BE2C (cell line): ENCODE data around the gene SUN2.

Experiments used
- DNase-seq: peaks from one replicate; pipeline ENCODE4 v3.0.0-alpha.2; 2020
- H3K27me3 ChIP-seq: fragments of 250-450 bp; sonication (Bioruptor Pico); 2 replicates; pipeline ENCODE4 v1.5.1; 2020; ENCODE audit warnings: mild to moderate bottlenecking
- H3K36me3 ChIP-seq: fragments of 250-450 bp; sonication (Bioruptor Pico); 2 replicates; pipeline ENCODE4 v1.5.1; 2020; ENCODE audit warnings: mild to moderate bottlenecking
- H3K4me1 ChIP-seq: fragments of 250-450 bp; sonication (Bioruptor Pico); 2 replicates; pipeline ENCODE4 v1.5.1; 2020
- H3K4me3 ChIP-seq: 2 replicates; pipeline ENCODE4 v1.5.1; 2011; ENCODE audit warnings: low read depth, low read length
- H3K9me3 ChIP-seq: fragments of 250-450 bp; sonication (Bioruptor Pico); 2 replicates; pipeline ENCODE4 v1.5.1; 2020
- TF ChIP-seq, protein P1 (sequence below): IDR thresholded peaks from 2 replicates; pipeline ENCODE4 v1.5.1; 2012; ENCODE audit warnings: mild to moderate bottlenecking, low read depth, low read length

SUN2 gene

DNA sequence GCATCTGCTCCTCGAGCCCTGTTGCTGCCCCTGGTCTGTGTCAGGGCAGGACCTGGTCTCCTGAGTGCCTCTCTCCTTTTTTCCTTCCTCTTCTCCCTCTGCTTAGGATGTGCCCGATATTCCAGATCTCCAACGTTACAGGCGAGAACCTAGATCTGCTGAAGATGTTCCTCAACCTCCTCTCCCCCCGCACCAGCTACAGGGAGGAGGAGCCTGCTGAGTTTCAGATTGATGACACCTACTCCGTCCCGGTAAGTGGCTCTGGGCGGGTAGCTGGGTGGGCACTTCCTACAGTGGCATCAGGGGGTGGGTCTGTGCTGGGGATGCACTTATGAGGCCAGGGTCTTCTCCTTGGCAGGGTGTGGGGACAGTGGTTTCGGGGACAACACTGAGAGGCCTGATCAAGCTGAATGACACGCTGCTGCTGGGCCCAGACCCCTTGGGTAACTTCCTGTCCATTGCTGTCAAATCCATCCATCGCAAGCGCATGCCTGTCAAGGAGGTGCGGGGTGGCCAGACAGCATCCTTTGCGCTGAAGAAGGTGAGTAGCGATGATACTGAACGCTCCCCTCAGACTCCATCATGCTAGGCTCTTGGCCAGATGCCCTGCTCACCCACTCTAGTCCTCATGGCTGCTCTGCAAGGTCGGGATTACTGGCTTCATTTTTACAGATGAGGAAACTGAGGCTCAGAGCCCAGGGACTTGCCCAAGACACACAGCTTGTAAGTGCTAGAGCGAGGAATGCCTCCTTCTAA lies 29.7 kb downstream of the SUN2 start:
- peaks cover 93% of the 10 kb centered on the region for H3K36me3 ChIP-seq
- no peaks in the 10 kb centered on the region for H3K4me1 ChIP-seq
- DNase-seq, result no peak
- H3K4me3 ChIP-seq, result no peak overlapping the region
- TF ChIP-seq, protein P1, sequence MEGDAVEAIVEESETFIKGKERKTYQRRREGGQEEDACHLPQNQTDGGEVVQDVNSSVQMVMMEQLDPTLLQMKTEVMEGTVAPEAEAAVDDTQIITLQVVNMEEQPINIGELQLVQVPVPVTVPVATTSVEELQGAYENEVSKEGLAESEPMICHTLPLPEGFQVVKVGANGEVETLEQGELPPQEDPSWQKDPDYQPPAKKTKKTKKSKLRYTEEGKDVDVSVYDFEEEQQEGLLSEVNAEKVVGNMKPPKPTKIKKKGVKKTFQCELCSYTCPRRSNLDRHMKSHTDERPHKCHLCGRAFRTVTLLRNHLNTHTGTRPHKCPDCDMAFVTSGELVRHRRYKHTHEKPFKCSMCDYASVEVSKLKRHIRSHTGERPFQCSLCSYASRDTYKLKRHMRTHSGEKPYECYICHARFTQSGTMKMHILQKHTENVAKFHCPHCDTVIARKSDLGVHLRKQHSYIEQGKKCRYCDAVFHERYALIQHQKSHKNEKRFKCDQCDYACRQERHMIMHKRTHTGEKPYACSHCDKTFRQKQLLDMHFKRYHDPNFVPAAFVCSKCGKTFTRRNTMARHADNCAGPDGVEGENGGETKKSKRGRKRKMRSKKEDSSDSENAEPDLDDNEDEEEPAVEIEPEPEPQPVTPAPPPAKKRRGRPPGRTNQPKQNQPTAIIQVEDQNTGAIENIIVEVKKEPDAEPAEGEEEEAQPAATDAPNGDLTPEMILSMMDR, result no peak
- no peaks in the 10 kb centered on the region for H3K9me3 ChIP-seq
- no peaks in the 10 kb centered on the region for H3K27me3 ChIP-seq

DNA sequence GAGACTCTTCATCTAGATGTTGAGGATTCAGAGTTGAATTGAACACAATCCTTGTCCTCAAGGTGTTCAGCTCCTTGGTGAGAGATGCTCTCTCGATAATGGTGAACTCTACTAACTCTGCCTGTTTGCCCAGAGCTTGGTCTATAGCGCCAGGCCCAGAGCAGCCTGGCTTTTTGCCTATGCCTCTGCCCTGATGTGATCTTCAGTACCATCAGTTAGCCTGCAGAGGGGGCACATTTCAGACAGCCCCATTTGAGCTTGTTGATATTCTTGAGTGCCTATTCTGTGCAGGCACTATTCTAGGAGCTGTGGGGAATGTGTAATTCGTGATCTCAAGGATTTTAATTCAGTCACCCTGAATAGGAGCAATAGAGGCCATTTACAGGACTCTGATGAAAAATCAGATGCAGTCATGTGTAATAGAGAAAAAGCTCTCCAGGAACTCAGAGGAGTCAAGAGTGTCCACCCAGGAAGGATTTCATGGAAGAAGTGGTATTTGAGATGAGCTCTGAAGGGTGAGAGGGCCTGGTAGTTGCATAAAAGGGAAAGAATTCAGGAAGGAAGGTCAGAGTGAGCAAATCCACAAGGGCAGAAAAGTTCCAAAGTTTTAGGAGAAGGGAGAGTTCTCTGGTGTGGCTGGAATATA lies 30.7 kb downstream of the SUN2 start:
- peaks cover 91% of the 10 kb centered on the region for H3K36me3 ChIP-seq
- TF ChIP-seq, protein P1, result peak; percentile 75
- H3K4me1 ChIP-seq, result no peaks in the 10 kb centered on the region
- no peaks in the 10 kb centered on the region for H3K27me3 ChIP-seq
- no peaks in the 10 kb centered on the region for H3K9me3 ChIP-seq
- DNase-seq, result peak; percentile 57
- H3K4me3 ChIP-seq, result no peak overlapping the region

DNA sequence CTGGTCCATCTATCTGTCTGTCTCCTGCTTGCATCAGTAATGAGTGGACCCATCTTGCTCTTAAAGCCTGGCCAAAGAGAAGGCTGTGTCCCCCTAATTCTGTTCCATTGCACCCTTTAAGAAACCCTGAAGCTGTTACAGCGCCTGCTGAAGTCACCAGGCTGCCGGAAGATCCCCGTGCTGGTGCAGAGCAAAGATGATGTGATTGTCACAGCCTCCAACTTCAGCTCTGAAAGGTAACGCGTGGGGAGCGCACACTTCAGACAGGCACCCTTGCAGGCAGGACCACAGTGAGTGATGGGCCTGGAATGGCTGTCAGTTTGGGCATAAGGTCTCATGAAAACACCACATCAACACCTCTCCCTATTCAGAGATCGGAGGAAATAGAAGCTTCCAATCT lies 31.6 kb downstream of the SUN2 start:
- no peak for DNase-seq
- Histone ChIP-seq H3K9me3 (no peaks in the 10 kb centered on the region), H3K4me3 (no peak overlapping the region), H3K4me1 (no peaks in the 10 kb centered on the region), H3K27me3 (no peaks in the 10 kb centered on the region), H3K36me3 (peaks cover 83% of the 10 kb centered on the region)
- TF ChIP-seq, protein P1, result no peak

DNA sequence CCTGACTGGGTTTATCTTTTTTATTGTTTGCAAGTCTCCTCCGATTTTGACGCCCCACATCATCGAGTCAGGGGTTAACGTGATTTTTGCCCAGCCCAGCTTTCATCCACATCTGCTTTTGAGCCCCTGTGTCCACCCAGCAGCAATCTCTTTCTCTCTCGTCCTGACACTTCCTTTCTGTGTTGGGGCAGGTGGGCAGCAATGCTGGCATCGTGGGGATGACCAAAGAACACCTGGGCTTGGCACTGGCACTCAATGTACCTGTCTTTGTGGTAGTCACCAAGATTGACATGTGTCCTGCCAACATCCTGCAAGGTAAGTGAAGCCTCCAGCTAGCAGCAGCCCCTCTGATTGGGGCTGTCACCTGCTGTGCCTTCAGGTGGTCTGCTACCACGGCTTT lies 34.2 kb downstream of the SUN2 start:
- TF ChIP-seq, protein P1, result no peak
- no peaks in the 10 kb centered on the region for H3K9me3 ChIP-seq
- no peak for DNase-seq
- H3K4me3 ChIP-seq, result no peak overlapping the region
- no peaks in the 10 kb centered on the region for H3K27me3 ChIP-seq
- H3K4me1 ChIP-seq, result peaks cover 6% of the 10 kb centered on the region
- peaks cover 82% of the 10 kb centered on the region for H3K36me3 ChIP-seq

DNA sequence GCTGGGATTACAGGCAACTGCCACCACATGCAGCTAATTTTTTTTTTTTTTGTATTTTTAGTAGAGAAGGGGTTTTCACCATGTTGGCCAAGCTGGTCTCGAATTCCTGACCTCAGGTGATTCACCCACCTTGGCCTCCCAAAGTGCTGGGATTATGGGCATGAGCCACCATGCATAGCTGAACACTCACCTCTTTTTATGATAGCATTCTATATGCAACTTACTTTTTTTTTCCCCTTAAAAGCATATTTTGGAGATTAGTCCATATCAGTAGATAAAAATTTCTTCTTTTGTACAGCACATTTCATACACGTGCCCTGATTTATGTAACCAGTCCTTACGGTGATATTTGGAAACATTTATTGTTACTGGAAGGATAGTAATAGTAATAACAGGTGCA lies 35.4 kb downstream of the SUN2 start:
- no peak for DNase-seq
- Histone ChIP-seq H3K9me3 (no peaks in the 10 kb centered on the region), H3K4me3 (no peak overlapping the region), H3K4me1 (peaks cover 6% of the 10 kb centered on the region), H3K36me3 (peaks cover 78% of the 10 kb centered on the region), H3K27me3 (no peaks in the 10 kb centered on the region)
- TF ChIP-seq, protein P1, result no peak

DNA sequence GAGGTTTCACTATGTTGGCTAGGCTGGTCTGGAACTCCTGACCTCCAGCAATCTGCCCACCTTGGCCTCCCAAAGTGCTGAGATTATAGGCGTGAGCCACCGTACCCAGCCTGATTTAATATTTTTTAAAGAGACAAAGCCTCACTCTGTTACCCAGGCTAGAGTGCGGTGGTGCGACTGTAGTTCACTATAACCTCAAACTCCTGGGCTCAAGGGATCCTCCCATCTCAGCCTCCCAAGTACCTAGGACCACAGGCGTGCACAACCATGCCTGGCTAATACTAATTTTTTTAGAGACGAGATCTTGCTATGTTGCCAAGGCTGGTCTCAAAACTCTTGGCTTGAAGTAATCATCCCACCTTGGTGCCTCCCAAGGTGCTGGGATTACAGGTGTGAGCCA lies 36.6 kb downstream of the SUN2 start:
- DNase-seq, result no peak
- no peak overlapping the region for H3K4me3 ChIP-seq
- H3K4me1 ChIP-seq, result peaks cover 6% of the 10 kb centered on the region
- H3K36me3 ChIP-seq, result peaks cover 72% of the 10 kb centered on the region
- no peaks in the 10 kb centered on the region for H3K27me3 ChIP-seq
- H3K9me3 ChIP-seq, result no peaks in the 10 kb centered on the region
- TF ChIP-seq, protein P1, result no peak
